Testis (tissue), 3 donors: Measurements from ENCODE around the gene RPS6KL1. TPM values are rescaled to one million over a fixed set of nuclear protein-coding genes. Genes with fewer than 3 reads are reported as not detected.

Experiments used
- DNase-seq: peaks from one replicate; pipeline ENCODE4 v3.0.0-alpha.2; 2019
- H3K27ac ChIP-seq, 2 donors: fragments of 200-600 bp; sonication (generic); one replicate each; pipeline ENCODE4 v1.5.1; 2019
- H3K27me3 ChIP-seq: fragments of 200-600 bp; sonication (generic); one replicate; pipeline ENCODE4 v1.5.1; 2019
- H3K36me3 ChIP-seq: fragments of 200-600 bp; sonication (generic); one replicate; pipeline ENCODE4 v1.5.1; 2017; ENCODE audit warnings: low read depth; ENCODE audit errors: missing control alignments
- H3K4me1 ChIP-seq: fragments of 200-600 bp; sonication (generic); one replicate; pipeline ENCODE4 v1.5.1; 2019
- H3K4me3 ChIP-seq, 2 donors: fragments of 200-600 bp; sonication (generic); one replicate each; pipeline ENCODE4 v1.5.1; 2017 to 2019
- H3K9me3 ChIP-seq: fragments of 200-600 bp; sonication (generic); one replicate; pipeline ENCODE4 v1.5.1; 2017
- CTCF ChIP-seq, 3 experiments: fragments of 450-650 bp in 2 of 3; fragments of 200-600 bp in 1 of 3; sonication (generic) in 1 of 3; IDR thresholded peaks; one replicate each; pipeline ENCODE4 v1.5.1; 2016 to 2019; ENCODE audit warnings: antibody characterized with exemption in 3 of 3, mild to moderate bottlenecking in 2 of 3, moderate library complexity in 1 of 3
- POLR2A ChIP-seq: fragments of 450-650 bp; IDR thresholded peaks from one replicate; pipeline ENCODE4 v1.6.1; 2017; ENCODE audit warnings: antibody characterized with exemption, mild to moderate bottlenecking, moderate library complexity
- WGBS, 2 donors: methylation state at CpG; one replicate each; pipeline ENCODE4 v1.1.5; 2018; 5-methylcytosine and 5-hydroxymethylcytosine counted together
- intact Hi-C: fragments of 100-400 bp; cut with DNase I; formaldehyde crosslinking; loops from one replicate; pipeline ENCODE4 v1.15.1; 2023; ENCODE audit warnings: low total_unique reads
- polyA plus RNA-seq: library from polyadenylated mRNA; stranded (reverse); fragments of 350-450 nt; fragmentation: Illumina TruSeq; extraction: RNeasy Lipid Tissue Mini Kit (QIAGEN cat#74804); gene quantifications from one replicate; pipeline ENCODE4 v1.2.3, GENCODE V29; 2014; ENCODE audit warnings: low read depth, low replicate concordance; ENCODE audit not compliant: insufficient read depth
- total RNA-seq, 2 donors: library from RNA; depleted of rRNA; stranded (reverse); fragments of >200 nt; gene quantifications; one replicate each; pipeline ENCODE4 v1.2.3, GENCODE V29; 2016

The RPS6KL1 gene
- total and polyA plus RNA-seq, 3 donors from 2014 or later, result 22.5 to 41.8 (median 22.9) TPM

GRCh38 chr14:74875941-74876913 lies 46.8 kb downstream of the RPS6KL1 start, which contains the start of gene PROX2:
Gene PROX2, minus strand, starts transcription at chr14:74876145. Its CDS starts 12,311 bp downstream, at chr14:74863834.
- H3K9me3 ChIP-seq, result no peaks in the 10 kb centered on the region
- no peaks in the 10 kb centered on the region for H3K36me3 ChIP-seq
- TF ChIP-seq POLR2A, result no peak
- H3K4me1 ChIP-seq, result no peaks in the 10 kb centered on the region
- H3K4me3 ChIP-seq, result no peak within 1 kb of the TSS
- intact Hi-C loops, result no loop called here
- H3K27me3 ChIP-seq, result no peaks in the 10 kb centered on the region
- 69 to 77% methylated on average over 9 to 13 of the region's 13 CpGs for WGBS, 2 donors
- DNase-seq, result no peak
- H3K27ac ChIP-seq, result no peak within 1 kb of the TSS

- intact Hi-C loops, result no loop called here
These were observed 47.9 kb downstream of the RPS6KL1 start for GRCh38 chr14:74875204-74875603.

GRCh38 chr14:74871819-74872218 lies 51.2 kb downstream of the RPS6KL1 start:
- DNase-seq, result no peak
- TF ChIP-seq CTCF (IDR thresholded peaks at IDR 0.05), result no peak
- no peak for TF ChIP-seq POLR2A

More at GRCh38 chr14:74875204-74875603, 47.9 kb downstream of the RPS6KL1 start:
- no peaks in the 10 kb centered on the region for H3K36me3 ChIP-seq
- no peaks in the 10 kb centered on the region for H3K4me1 ChIP-seq
- H3K27ac ChIP-seq, result no peak overlapping the region
- TF ChIP-seq CTCF (IDR thresholded peaks at IDR 0.05) (no peak), POLR2A (no peak)
- WGBS, 2 donors, result 94 to 98% methylated on average over 5 of the region's 5 CpGs
- no peak overlapping the region for H3K4me3 ChIP-seq
- DNase-seq, result no peak
- H3K27me3 ChIP-seq, result no peaks in the 10 kb centered on the region
- H3K9me3 ChIP-seq, result no peaks in the 10 kb centered on the region

GRCh38 chr14:74868739-74869138 lies 54.3 kb downstream of the RPS6KL1 start:
- H3K9me3 ChIP-seq, result no peaks in the 10 kb centered on the region
- no peak overlapping the region for H3K27ac ChIP-seq
- 70 to 86% methylated on average over 8 of the region's 8 CpGs for WGBS, 2 donors
- DNase-seq, result no peak
- no peaks in the 10 kb centered on the region for H3K27me3 ChIP-seq
- TF ChIP-seq POLR2A, result no peak
- TF ChIP-seq CTCF (IDR thresholded peaks at IDR 0.05), result no peak
- no peak overlapping the region for H3K4me3 ChIP-seq
- H3K4me1 ChIP-seq, result no peaks in the 10 kb centered on the region
- intact Hi-C loops, result no loop called here
- no peaks in the 10 kb centered on the region for H3K36me3 ChIP-seq

More at GRCh38 chr14:74871819-74872218, 51.2 kb downstream of the RPS6KL1 start:
- intact Hi-C loops, result no loop called here
- H3K4me1 ChIP-seq, result no peaks in the 10 kb centered on the region
- no peaks in the 10 kb centered on the region for H3K27me3 ChIP-seq
- H3K27ac ChIP-seq, result no peak overlapping the region
- H3K36me3 ChIP-seq, result no peaks in the 10 kb centered on the region
- 86 to 91% methylated on average over 2 to 4 of the region's 4 CpGs for WGBS, 2 donors
- no peak overlapping the region for H3K4me3 ChIP-seq
- no peaks in the 10 kb centered on the region for H3K9me3 ChIP-seq

- Histone ChIP-seq H3K27me3 (no peaks in the 10 kb centered on the region), H3K4me1 (no peaks in the 10 kb centered on the region), H3K36me3 (no peaks in the 10 kb centered on the region), H3K4me3 (no peak overlapping the region), H3K9me3 (no peaks in the 10 kb centered on the region), H3K27ac (no peak overlapping the region)
- intact Hi-C loops, result no loop called here
- no peak for TF ChIP-seq POLR2A
- TF ChIP-seq CTCF (IDR thresholded peaks at IDR 0.05), result no peak
- WGBS, 2 donors, result 57 to 67% methylated on average over 5 of the region's 5 CpGs
- no peak for DNase-seq
These were observed 55.4 kb downstream of the RPS6KL1 start for GRCh38 chr14:74867673-74868072.
